RWPE2 (cell line): ENCODE measurements around the gene ASB13.

ENCODE experiments used
- ATAC-seq: fragments of 200-7000 bp; cut with Tn5 transposase; 3 replicates; pipeline ENCODE4 v1.9.1; 2021; ENCODE audit warnings: low read depth
- DNase-seq: peaks from one replicate; pipeline ENCODE4 v3.0.0-alpha.2; 2020; ENCODE audit warnings: low spot score
- H3K27ac ChIP-seq: fragments of 450-650 bp; 2 replicates; pipeline ENCODE4 v1.5.1; 2017; ENCODE audit warnings: mild to moderate bottlenecking; ENCODE audit not compliant: poor library complexity, severe bottlenecking
- H3K27me3 ChIP-seq: fragments of 250-450 bp; sonication (Bioruptor Pico); 2 replicates; pipeline ENCODE4 v1.5.1; 2021; ENCODE audit warnings: mild to moderate bottlenecking, moderate library complexity; ENCODE audit not compliant: insufficient read depth, poor library complexity, severe bottlenecking
- H3K36me3 ChIP-seq: fragments of 250-450 bp; sonication (Bioruptor Pico); 2 replicates; pipeline ENCODE4 v1.5.1; 2020; ENCODE audit warnings: low read depth, mild to moderate bottlenecking, moderate library complexity
- H3K4me1 ChIP-seq: fragments of 250-450 bp; sonication (Bioruptor Pico); 2 replicates; pipeline ENCODE4 v1.5.1; 2021; ENCODE audit warnings: mild to moderate bottlenecking, moderate library complexity; ENCODE audit not compliant: insufficient read depth, poor library complexity, severe bottlenecking
- H3K4me3 ChIP-seq: fragments of 250-450 bp; sonication (Bioruptor Pico); 2 replicates; pipeline ENCODE4 v1.5.1; 2021; ENCODE audit warnings: mild to moderate bottlenecking, moderate library complexity; ENCODE audit not compliant: severe bottlenecking
- H3K9me3 ChIP-seq: fragments of 250-450 bp; sonication (Bioruptor Pico); 2 replicates; pipeline ENCODE4 v1.5.1; 2021; ENCODE audit warnings: mild to moderate bottlenecking, moderate library complexity; ENCODE audit not compliant: severe bottlenecking
- TF ChIP-seq, protein P1 (sequence below): fragments of 450-650 bp; IDR thresholded peaks from one replicate; pipeline ENCODE4 v1.5.1; 2017; ENCODE audit warnings: mild to moderate bottlenecking, moderate library complexity; ENCODE audit not compliant: poor library complexity, severe bottlenecking

ASB13 gene

GRCh38 chr10:5615316-5615715 is 51.1 kb downstream of the ASB13 start:
- Histone ChIP-seq H3K9me3 (no peaks in the 10 kb centered on the region), H3K4me1 (peaks cover 21% of the 10 kb centered on the region), H3K27me3 (no peaks in the 10 kb centered on the region), H3K27ac (no peak overlapping the region), H3K4me3 (no peak overlapping the region), H3K36me3 (no peaks in the 10 kb centered on the region)
- ATAC-seq (no peak), DNase-seq (no peak)
- TF ChIP-seq, protein P1, sequence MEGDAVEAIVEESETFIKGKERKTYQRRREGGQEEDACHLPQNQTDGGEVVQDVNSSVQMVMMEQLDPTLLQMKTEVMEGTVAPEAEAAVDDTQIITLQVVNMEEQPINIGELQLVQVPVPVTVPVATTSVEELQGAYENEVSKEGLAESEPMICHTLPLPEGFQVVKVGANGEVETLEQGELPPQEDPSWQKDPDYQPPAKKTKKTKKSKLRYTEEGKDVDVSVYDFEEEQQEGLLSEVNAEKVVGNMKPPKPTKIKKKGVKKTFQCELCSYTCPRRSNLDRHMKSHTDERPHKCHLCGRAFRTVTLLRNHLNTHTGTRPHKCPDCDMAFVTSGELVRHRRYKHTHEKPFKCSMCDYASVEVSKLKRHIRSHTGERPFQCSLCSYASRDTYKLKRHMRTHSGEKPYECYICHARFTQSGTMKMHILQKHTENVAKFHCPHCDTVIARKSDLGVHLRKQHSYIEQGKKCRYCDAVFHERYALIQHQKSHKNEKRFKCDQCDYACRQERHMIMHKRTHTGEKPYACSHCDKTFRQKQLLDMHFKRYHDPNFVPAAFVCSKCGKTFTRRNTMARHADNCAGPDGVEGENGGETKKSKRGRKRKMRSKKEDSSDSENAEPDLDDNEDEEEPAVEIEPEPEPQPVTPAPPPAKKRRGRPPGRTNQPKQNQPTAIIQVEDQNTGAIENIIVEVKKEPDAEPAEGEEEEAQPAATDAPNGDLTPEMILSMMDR = no peak

- DNase-seq = no peak
- TF ChIP-seq, protein P1 = no peak
- H3K9me3 ChIP-seq = no peaks in the 10 kb centered on the region
- peak overlapping the region; percentile 12 for H3K27ac ChIP-seq
- no peak for ATAC-seq
- peaks cover 32% of the 10 kb centered on the region for H3K4me1 ChIP-seq
- no peaks in the 10 kb centered on the region for H3K36me3 ChIP-seq
- H3K27me3 ChIP-seq = no peaks in the 10 kb centered on the region
- no peak overlapping the region for H3K4me3 ChIP-seq
Measured at GRCh38 chr10:5614155-5614721, 52.2 kb downstream of the ASB13 start.

GRCh38 chr10:5613481-5614154 is 52.8 kb downstream of the ASB13 start:
- H3K27me3 ChIP-seq = no peaks in the 10 kb centered on the region
- TF ChIP-seq, protein P1 = no peak
- DNase-seq = no peak
- no peak overlapping the region for H3K4me3 ChIP-seq
- H3K27ac ChIP-seq = peak overlapping the region; percentile 12
- peaks cover 34% of the 10 kb centered on the region for H3K4me1 ChIP-seq
- ATAC-seq = no peak
- H3K9me3 ChIP-seq = no peaks in the 10 kb centered on the region
- no peaks in the 10 kb centered on the region for H3K36me3 ChIP-seq

GRCh38 chr10:5611899-5612680 is 54.3 kb downstream of the ASB13 start:
- no peak for DNase-seq
- H3K4me3 ChIP-seq = no peak overlapping the region
- TF ChIP-seq, protein P1 = no peak
- no peaks in the 10 kb centered on the region for H3K36me3 ChIP-seq
- peak overlapping the region; percentile 82 for H3K27ac ChIP-seq
- no peaks in the 10 kb centered on the region for H3K27me3 ChIP-seq
- peaks cover 25% of the 10 kb centered on the region for H3K4me1 ChIP-seq
- no peaks in the 10 kb centered on the region for H3K9me3 ChIP-seq
- no peak for ATAC-seq
